Transverse colon (tissue), 1 donor: ENCODE measurements around the gene MYO1B.

Experiments used
- EP300 ChIP-seq: sonication (generic); formaldehyde crosslinking; IDR thresholded peaks from one replicate; pipeline ENCODE4 v1.6.1; 2017; ENCODE audit warnings: antibody characterized with exemption, low read depth
- POLR2A ChIP-seq: fragments of 450-650 bp; IDR thresholded peaks from one replicate; pipeline ENCODE4 v1.6.1; 2016; ENCODE audit warnings: antibody characterized with exemption, mild to moderate bottlenecking, moderate library complexity

- TF ChIP-seq EP300: no peak
- TF ChIP-seq POLR2A: no peak
Measured at GRCh38 chr2:191427031-191427430, 181.8 kb downstream of the MYO1B start.
